Peyer's patch (tissue), 4 donors: ENCODE data around the gene KANSL1.

Experiments used
- CTCF ChIP-seq, 6 experiments: fragments of 450-650 bp in 4 of 6; fragments of 200-600 bp in 2 of 6; sonication (generic) in 1 of 6; IDR thresholded peaks; one replicate each; pipeline ENCODE4 v1.5.1; 2017 to 2019; ENCODE audit warnings: antibody characterized with exemption in 6 of 6, mild to moderate bottlenecking in 3 of 6, moderate library complexity in 1 of 6
- POLR2A ChIP-seq, 2 donors: fragments of 450-650 bp; IDR thresholded peaks; one replicate each; pipeline ENCODE4 v1.5.1; 2017; ENCODE audit warnings: antibody characterized with exemption in 2 of 2, mild to moderate bottlenecking in 2 of 2, moderate library complexity in 2 of 2

- no peak for TF ChIP-seq CTCF (IDR thresholded peaks at IDR 0.05)
- TF ChIP-seq POLR2A (IDR thresholded peaks at IDR 0.05) = no peak
These were observed 100.2 kb downstream of the KANSL1 start for GRCh38 chr17:46092991-46093390.
